ENCODE results near the gene TEX47.

TEX47 gene
- long read RNA-seq, donor 1: 0 reads
- long read RNA-seq, donor 2: 0 reads
- long read RNA-seq, donor 3: 0 reads
- long read RNA-seq, donor 4: 0 reads
- long read RNA-seq, donor 5: 0 reads
- long read RNA-seq, donor 6: 0 reads
- long read RNA-seq, donor 7: 0 reads
- long read RNA-seq, donor 8: 0 reads

DNA sequence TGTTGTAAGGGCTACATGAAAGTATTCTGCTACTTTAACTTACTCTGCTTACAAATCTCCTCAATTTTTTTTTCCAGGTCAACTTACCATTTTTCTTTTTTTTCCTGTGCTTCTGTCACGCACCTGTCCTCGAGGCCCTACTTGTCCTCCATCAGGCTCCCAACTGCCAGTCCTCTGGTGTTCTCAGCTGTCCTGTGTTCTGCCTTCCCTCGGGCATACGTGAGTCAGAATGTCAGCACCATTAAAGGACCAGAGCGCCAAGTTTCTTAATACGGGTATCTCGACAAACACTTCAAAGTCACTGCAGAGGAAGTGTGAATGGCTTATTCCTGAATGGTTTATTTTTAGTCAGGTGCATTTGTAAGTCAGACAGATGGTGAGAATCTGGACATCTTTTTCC, at the start of gene TEX47:
TSS of gene TEX47 (minus strand) at position 185 of the 400 bp plus-strand sequence. CDS start 795 bp downstream, outside the sequence.
- no peak for DNase-seq

DNA sequence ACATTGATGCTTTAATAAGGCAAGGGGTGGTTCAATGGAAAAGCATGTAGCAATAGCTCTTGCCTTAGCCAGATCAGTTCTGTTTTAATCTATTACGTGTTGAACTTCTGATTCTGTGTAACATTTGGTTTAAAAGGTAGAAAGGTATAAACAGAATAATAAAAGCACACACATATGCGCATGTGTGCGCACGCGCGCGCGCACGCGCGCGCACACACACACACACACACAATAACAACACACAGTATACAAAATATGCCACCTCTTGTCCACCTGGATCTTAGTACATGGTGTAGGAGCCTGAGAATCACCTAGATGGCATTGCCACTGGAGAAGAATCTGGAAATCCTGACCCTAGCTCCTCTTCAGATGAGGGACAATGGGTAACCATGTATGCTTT, 49.6 kb upstream of the TEX47 start:
- no peak for DNase-seq

DNA sequence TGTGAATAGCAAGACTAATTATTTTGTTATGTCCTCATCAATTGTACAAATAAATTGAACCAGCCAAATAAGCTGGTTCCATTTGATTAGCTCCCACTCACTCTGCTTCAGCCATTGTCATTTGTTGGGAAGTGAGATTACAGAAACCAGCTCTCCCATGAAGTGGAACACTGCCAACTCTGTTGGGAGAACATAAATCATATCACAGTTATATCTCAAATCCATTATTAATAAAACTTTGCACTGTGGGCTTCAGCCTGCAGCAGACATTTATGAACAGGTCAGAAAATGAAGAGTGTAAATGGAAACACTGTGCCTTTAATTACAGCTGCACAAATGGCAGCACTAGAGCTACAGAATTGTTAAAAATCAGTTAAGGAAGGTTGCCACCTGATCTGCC, 46.7 kb upstream of the TEX47 start:
- no peak for DNase-seq

DNA sequence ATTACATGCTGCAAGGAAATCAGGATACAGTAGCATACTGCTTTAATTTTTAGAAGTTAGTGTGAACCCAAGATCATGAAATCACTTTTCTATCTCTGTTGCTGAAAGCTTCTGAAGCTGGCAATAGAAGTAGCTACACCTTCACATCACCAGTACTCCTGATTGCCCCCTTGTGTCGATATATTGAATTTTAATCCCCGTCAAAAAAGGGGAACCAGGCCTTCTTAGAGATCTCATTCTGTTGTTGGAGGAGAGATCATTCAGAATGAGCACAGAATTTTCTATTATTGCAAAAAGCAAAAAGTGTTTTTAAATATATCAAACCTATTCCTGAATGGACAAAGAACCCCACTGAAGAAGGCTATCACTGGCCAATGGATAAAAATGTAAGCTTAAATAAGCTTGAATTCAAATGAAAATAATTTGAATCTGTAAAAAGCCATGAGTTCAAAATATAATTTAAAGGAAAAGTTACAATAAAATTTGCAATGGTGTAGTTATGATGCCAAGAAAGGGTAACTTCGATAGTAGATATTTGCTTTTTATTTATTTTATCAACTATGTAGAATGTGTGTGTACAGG, 39.7 kb upstream of the TEX47 start:
- DNase-seq: no peak

DNA sequence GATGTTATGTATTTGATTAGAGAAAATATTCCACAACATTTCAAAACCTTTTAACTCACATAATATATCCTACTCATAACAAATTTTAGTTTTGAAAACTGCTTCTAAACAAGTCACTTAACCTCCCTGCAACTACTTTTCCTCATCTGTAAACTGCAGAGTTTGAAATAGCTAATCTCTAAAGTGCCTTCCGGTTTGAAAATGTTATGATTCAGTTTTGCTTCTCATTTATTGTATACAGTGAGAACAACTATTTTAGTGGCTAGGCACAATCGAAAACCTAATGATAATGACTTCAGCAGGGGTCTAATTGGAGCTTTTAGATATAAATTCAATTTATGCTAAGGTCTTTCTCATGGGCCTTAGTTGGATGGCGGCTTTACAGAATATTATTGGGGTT, 30.7 kb upstream of the TEX47 start:
- no peak for DNase-seq

DNA sequence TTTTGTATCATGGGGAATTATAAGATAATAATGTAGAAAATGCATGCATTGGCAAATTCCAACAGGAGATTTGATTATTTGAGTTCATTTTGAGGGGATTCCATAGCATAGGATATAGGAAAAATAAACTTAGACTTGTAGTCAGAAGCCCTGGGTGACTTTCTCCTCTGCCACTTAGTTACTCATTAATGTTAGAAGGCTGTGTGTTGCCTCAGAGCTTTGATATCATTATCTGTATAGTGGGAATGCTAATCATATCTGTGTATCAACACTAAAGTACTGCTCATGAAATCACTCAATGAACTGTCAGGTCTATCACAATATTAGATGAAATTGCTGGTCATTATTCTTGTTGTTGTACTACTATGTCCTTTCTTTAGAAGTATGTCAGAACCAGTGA, 23.0 kb upstream of the TEX47 start:
- DNase-seq: no peak

DNA sequence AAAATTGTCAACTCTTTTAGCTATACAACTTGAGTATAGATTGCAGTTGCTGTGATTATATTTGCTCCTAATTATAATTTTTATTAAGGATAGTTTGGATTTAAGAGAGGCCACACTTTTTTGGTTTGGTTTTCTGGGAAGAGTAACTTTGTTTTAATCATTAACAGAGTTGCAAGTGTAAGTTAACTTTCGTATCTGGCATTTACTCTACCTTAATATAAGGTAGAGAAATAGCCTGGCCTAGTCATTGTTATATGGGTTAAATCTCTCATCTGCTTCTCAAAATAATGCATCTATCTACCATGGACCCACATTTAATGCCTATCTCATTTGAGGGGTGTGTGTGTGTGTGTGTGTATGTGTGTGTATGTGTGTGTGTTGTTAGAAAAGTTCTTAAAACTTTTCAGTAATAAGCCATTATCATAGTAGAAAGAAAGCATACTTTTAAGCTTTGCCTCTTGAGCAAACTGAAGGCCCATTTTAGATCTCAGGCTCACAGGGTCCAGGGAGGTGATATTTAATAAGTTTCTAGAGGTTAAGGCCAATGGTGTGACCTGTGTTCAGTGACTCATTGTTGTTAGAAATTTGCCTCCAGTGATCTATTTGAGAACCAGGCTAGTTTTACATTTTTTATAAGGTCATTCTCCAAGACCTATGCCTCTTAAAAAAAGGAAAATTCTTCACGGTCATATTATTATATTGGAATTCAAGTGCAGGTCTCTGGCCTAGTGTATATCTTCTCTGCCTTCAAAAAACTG, 10.9 kb upstream of the TEX47 start:
- DNase-seq: no peak

DNA sequence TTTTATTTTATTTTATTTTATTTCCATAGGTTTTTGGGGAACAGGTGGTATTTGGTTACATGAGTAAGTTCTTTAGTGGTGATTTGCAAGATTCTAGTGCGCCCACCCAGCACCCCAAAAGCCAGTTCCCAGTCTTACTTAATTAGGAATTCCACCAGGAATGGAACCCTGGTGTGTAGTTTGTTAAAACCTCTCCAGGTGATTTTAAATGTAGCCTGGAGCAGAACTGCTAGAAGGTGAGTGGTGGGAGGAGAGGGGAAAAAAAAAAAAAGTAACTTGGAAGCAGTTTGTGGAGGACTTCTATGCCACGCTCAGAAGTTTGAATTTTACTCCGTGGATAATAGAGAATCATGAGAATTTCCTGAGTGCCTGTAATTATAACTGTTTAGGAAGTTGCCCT, 5.5 kb upstream of the TEX47 start:
- DNase-seq: no peak

DNA sequence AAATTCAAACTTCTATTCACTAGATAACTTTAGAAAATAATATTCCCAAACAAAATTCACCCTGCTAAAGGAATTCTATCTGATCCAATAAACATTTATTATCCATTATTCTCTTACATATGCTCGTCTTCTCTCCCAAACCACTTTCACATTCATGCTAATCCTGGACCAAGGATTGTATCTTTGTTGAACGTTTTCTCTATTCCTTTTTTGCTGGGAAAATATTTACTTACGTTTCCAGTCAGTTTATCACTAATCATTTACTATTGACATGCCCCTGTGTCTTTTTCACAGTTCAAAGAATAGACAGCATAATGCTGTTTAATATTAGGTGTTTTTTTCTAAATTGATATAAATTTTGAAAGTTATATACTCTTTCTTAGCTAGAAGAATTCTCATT, 3.2 kb downstream of the TEX47 start:
- no peak for DNase-seq

DNA sequence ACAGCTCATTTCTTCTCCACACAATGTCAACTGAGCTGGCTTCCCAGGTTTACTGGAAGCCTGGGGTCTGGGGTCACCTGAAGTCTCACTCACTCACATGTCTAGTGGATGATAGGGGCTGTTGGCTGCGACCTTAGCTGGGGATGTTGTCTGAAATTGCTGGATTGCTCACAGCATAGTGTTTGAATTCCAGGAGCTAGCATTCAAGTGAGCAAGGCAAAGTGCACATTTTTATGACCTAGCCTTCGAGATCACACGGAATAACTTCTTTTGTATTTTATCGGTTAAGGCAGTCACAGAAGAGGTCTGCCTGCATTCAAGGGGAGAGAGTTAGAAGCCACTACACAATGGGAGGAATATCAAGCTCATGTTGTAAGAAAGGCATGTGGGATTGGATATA, 3.6 kb downstream of the TEX47 start:
- no peak for DNase-seq

DNA sequence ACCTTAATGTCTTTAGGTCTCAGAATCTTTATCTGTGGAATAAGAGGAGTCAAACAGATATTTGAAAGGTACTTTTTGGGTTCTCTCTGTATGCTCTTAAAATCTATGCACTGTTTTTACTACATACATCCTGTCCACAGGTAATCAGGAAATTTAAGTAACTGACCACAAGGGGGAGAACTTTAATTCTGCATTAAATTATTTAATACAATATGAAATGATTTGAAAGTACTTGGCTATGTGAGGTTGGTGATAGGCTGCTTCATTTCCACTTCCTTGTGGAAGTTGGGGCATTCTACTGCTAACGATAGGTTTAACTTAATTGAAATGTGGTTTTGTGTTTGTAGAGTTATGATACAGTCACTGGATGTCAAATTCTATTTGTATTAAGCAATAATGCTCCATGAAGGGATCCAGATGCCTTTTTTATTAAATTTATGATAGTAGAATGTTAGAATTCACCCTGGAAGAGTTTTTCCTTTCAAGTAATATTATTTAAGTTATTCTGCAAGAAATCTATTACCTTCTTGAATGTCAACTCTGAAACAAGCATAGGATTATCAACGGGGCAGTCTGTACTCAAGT, 6.0 kb downstream of the TEX47 start:
- no peak for DNase-seq

DNA sequence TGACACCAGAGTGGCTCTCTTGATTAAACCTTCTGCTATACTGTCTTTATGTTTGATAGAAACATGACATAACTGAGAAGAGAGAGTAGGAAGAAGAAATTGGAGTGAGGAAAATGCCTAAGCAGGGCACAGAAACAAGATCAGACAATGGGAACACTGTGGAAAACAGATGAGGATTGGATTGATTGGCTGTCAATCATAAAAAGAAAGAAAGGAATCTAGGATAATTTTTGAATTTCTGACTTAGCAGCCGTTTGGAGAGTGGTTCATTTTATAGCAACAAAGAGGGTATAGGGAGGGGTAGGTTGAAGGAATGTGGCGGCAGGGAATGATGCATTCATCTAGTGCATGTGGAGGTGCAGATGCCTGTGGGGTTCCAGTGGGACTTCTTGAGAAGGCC, 7.8 kb downstream of the TEX47 start:
- no peak for DNase-seq

DNA sequence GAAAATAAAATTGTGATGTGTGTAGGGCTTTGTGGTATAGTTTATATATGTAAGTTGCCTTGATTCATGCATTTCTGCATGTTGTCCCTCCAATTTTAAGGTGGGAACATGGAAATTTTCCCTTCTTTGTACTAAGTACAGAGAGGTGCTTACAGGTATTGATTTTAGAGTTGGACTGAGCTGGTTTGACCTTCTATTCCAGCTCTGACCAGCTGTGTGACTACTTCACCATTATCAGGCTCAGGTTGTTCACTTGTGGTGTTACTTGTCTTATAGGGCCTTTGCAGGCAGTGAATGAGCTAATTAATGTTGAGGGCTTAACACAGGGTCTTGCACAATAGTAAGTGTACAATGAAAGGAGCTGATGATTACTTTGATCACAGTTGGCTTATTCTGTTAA, 19.7 kb downstream of the TEX47 start:
- no peak for DNase-seq

DNA sequence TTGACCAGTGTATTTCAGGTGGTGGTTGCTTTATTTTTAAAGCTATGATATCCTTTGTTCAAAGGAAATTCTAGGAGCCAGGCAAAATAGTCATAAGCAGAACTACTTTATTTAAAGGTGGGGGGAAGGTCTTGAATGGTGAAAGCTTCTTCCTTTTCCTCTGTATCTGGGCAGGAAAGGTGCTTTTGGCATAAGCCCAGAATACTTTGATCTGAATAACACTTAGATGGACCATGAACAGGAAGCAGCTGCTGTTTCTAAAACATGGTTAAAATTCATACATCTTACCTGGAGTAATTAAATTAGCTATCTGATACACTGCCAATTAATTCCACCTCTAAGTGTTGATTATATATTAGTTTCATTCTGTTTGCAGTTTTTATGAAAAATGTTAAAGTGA, 22.8 kb downstream of the TEX47 start:
- no peak for DNase-seq

DNA sequence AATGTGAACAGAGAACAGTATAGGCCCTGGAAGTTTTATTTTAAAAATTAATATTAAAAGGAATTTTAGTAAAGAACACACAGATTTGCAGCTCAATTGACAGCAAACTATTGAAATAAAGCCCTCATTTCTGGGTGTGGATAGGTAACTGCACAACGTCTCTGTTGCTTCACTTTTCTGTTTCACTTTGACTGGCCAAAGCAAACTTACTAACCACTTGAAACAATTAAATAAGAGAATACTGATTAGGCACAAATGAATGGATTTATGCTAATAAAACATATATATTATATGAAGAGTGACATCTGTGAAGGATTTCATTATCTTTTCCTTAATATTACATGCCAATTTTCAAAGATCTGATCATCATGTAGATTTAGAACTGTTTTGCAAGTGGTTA, 24.1 kb downstream of the TEX47 start:
- no peak for DNase-seq

DNA sequence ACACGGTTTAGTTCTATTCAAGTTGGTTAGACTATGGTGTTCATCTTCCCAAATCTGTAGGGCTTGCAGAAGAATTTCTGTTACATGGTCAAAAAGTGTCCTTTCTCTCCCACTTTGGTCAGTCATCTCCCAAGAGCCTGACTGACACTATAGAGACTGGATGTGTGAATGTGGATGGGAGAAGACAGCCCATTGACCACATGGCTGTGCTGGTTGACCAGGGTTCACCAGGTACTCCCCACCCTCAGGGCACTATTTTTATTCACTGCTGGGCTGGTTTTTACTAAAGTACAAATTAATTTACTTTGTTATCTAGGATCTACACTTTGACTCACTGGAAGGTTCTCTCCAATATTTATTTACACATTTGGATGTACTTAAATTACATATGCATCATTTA, 33.8 kb downstream of the TEX47 start:
- DNase-seq: no peak

DNA sequence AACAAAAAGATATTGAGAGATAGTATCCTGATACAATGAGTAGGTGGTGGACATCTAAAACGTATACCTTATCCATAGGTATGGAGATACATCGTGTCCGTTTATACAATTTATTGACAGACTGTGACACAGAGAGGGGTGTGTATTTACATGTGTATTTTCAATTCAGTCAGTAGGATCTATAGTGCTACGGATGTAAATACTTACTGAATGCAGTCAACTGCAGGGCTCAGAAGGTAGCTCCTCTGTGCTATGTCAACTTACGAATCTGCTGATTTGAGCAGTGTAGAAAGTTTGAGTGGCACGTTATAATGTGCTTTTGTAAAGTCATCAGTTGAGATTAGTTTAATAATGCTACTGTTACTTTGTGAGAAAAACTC, 35.4 kb downstream of the TEX47 start:
- DNase-seq: no peak

DNA sequence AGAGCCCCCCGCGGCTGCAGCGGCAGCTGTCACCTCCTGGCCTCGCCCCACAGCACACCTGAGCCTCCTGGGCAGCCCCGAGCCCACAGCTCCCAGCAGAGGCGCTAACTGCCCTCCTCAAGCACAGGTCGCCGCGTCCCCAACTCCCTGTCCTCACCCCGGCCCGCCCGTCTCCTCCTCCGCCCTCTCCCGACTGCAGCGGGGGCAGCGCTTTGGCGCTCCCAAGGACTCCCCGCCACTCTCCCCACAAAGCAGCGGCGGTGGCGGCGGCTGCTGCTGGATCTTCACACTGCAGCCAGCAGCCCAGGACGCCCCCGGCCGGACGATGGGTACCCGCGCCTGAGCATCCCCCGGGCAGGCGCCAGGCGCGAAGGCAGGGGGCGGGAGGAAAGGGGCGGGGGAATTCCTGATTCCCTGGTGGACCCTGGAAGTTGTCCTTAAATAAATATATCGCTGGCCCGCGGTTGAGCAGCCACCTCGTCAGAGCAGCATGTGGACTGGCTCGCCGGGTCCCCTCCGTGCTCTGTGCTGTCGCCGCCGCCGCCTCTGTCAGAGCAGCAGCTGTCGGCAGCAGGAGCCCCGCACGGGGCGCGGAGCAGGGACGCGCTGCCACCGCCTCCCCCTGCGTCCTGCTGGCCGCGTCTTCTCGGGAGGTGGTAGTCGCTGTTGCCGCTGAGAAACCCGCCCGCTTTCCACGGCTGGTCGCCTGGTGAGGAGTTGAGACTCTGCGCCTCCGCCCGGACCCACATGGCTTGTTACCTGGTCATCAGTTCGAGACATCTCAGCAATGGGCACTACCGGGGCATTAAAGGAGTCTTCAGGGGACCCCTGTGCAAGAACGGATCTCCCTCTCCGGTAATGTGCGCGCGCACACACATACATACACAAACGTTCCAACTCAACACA, 36.1 kb downstream of the TEX47 start, which contains the start of gene ZNF804B:
TSS of gene ZNF804B (plus strand) at position 471 of the 906 bp plus-strand sequence. CDS start at position 748, 277 bp downstream.
- peak; percentile 65 for DNase-seq

DNA sequence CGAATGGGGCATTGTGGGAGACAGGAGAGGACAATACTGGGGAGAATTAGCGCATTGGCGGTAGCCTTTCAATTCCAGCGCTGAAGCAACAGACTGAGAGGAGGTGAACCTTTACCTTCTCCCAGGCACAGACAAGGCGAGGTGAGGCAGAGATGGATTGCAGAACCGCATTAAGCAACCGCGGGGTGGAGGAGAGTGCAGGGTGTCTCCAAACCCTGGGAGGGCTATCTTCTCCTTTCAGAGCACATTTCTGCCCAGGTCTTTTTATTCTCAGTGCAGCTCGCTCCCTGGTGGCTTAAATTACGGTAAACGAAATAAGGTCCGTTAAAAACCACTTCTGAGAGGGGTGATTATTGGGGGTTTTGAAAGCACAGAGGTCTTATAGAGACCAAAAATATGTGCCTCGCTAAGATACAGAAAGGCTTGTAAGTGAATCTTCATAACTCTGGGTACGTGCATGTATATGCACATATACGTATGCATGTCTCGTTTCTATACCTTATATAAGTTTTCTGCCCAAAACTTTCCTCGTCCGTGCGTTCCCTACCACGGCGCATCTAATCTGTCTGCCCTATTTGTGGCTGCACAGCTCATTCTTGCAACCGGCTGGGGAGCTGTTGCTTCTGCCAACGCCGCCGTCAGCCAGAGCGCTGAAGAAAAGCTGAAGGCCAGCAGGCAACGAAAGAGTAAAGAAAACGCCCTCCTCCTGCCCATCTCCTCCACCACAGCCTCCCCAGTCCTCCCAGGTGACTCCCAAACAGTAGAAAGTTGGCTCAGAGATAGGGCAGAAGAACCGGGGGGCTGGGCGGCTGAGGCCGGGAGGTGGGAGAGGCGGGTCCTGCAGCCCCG, 36.9 kb downstream of the TEX47 start:
- DNase-seq: peak; percentile 64

DNA sequence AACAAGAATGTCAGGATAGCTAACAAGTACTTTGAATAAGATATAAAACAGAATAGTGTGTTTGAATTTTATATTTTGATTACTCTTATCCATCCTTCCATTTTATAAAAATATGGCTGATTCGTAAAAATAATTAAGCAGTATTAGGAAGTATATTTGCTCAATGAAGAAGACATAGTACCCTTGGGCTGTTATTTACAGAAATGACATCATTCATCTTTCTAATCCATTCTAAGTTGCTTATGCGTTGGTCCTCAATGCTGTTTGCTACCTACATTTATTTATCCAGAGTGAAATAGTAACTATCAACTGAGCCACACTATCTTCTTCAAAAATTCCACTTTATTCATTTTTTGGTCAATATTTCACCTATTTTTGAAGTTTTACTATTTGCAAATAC, 38.2 kb downstream of the TEX47 start:
- DNase-seq: no peak

DNA sequence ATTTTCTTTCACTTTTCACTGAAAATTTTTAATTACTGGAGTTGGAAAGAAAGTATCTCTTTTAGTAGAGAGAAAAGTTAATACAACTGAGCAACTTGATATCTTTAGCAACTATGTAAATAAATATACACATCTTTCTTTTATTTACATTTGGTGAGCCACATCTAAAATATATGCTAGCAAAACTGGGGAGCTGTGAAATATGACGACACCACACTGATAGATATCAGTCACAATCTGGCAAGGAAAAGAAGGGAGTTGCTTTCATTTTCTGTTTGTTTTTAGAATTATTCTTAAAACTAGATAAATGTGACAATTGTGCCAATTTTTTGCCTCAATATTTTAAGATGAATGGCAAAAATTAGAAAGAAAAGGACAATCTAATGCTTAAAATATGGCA, 38.7 kb downstream of the TEX47 start:
- no peak for DNase-seq

DNA sequence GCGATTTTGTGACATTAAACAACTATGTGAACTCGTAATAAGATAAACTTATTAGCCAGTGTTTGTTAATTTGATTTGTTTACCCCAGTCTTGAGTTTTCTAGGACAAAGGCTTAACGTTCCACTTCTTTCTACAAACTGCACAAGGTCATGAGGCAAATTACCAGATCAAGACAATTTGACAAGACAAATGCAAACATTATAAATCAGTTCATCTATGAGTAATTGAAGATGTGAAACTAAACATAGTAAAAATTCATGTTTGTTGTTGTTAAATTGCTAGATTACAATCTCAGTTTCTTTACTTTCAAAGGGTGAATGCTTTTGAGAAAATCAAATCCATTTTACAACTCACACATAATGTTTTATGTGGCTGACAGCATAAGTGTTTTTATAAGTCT, 49.4 kb downstream of the TEX47 start:
- DNase-seq: no peak
